NK-92 treated with Interleukin-12 subunit alpha and Interleukin-12 subunit beta, amount 100 ng/mL, for 24 hours (cell line): ENCODE measurements around the gene CCDC92.

ENCODE experiments used
- DNase-seq: peaks from one replicate; lab custom pipeline; 2025; lab: John Stamatoyannopoulos, UW

Gene CCDC92

DNA sequence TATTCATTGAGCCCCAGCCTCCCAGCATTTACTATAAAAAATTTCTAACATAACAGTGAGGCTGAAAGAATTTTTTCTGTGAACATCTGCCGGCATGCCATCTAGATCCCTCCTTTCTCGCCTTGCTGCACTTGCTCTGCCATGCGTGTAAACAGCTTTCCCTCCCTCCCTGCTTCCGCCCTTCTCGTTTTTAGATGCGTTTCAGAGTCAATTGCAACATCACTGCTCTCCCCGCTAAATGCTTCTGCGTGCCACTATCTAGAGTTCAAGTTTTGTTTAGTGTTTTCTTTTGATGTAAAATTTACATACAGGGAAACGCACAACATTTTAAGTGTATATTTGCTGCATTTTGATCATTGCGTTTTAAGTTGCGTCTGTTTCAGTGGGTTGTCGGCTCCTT is 83.6 kb downstream of the CCDC92 start:
- DNase-seq = no peak

DNA sequence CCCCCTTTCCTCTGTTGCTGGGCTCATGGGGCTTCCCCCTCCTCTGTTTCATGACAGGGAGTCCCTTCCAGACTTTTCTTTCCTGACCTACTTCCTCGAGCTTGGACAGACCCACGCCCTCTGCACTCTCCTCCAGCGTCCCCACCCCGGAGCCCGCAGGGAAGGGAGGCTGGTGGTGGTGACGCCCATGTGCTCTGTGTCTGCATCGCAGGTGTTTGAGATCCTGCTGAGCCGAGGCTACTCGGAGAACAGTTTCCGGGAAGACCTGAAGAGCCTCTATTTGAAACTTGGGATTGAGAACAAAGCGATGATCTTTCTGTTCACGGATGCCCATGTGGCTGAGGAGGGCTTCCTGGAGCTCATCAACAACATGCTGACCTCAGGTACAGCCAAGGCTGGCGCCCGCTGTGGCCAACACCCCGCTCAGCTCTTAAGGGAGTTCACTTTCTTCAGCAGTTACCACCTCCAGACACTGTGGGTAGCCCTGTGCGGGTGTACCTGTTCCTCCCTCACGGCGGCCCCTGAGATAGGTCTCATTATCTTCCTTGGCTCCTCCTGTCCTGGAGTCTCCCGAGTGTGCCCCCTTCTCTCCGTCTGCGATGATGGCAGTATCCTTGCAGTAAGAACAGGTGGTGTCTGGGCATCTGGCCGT is 85.6 kb downstream of the CCDC92 start:
- DNase-seq = no peak

DNA sequence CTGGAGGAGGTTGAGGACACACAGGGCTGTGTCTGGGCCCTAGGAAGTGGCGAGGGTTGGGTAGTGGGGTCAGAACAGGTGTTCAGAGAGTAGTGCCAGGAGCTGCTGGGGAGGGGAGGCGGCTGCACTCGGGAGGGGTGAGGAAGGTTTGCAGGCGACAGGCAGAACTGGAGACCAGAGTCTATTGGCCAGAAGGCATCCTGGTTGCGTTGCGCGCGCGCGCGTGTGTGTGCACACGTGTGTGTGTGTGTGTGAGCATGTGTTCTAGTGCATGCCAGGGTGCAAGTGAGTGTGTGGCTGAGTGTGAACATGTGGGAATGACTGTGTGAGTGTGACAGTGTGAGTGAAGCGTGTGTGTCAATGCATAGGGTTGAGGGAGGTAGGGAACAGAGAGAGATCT is 86.4 kb downstream of the CCDC92 start:
- DNase-seq = no peak
